SK-N-DZ (cell line): ENCODE results near the gene FGGY.
"Not testable (repeated sequence)": the region's sequence is repeated elsewhere in the genome, so short reads cannot be mapped to it uniquely, and the experiment has no call there.

Experiments
- DNase-seq: peaks from one replicate; pipeline ENCODE4 v3.0.0-alpha.2; 2015; ENCODE audit warnings: low spot score

Gene FGGY

DNA sequence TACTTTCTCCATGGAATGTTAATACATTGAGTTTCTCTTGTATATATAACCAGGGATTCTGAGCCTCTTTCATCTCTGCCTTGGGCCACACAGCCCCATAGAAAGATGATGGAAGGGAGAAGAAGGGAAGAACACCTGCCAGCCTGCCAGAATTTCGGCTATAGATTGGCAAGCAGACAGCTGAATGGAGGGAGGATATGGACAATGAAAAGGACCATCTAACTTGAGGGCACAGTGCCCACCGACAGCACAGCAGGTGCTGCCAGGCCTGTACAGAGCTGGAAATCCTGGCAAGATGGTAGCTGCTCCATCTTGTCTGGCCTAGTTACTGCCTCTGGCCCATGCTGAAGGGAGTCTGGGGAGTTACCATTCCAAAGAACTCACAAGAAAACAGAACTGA lies 244.3 kb downstream of the FGGY start:
- no peak for DNase-seq

DNA sequence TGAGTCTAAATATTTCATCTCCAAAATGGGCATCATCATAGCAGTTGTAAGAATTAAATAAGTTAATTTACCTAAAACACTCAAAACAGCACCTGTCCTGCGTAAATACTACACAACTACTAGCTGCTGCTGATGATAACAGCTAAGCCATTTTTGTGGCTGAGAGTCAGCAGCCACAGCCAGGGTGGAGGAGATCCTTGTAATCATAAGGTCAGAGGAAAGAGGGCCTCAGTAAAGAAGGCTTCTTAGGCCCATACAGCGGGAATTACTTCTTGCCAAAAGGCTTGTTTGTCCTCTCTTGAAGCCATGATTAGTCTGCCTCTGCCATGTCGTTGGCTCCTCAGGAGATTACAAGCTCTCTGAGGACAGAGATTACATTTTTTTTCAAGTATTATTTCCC lies 245.0 kb downstream of the FGGY start:
- no peak for DNase-seq

DNA sequence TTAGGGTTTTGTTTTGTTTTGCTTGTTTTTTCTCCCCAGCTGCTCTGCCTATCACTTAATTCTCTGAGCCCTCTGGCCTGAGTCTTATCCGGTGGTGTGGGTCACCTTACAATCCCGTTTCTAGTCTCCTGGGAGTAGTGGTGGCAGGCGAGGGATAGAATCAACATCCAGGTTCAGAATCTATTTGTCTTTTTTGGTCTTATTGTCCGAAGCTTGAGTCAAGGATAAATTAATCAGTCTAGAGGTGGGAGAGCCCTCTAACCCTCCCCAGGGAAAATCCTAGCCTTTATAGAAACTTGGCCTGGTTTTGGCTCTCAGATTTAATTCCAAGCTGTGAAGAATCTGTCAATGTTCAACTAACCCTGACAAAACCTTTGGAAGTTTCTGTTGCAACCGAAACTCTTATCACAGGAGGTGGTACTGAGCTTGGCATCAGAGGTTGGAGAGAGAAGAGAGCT lies 246.3 kb downstream of the FGGY start:
- no peak for DNase-seq

DNA sequence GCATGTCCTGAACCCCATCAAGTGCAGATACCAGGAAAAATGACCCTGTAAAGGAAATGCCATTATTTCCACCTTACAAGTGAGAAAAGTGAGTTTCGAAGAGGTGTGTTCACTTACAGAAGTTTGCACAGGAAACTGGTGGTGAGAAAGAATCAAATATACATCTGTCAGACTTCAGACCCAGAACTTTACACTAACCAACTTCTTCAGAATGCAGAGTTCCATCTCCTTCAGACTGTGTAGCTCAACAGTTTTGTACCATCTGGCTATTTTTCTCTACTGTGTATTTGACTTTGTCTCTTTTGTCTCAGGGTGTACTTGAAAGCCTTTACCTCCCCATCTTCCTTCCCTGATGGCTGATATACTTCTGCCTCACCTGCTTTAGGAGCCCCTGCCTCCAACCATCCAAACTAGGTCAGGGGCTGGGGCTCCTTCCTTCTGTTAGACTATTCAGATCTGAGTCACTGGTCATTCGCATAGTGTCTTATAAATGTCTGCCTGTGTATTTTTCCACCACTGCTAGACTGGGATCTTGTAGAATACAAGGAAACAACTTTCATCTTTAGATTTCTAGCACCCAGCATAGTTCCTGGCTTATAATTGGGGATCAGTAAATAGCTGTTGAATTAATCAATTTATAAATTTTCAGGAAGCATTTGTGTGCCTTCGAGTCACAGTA lies 247.9 kb downstream of the FGGY start:
- no peak for DNase-seq

DNA sequence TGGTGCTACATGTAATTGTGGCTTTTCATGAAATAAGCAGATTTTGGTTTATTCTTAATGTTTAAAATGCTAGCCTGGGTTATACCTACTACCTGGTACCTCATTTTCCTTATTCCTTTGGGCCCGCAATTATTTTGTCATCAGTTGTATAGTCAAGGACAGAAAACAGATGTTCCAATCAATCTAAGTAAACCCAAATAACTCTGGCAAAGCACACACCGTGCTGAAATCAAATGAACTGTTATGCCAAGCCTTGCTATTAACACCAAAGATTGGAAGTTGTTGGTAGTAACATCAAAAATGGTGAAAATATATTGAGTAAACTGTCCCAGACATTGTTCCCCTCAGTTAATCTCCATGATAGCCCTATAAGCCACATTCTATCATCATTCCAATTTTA lies 248.9 kb downstream of the FGGY start:
- no peak for DNase-seq

DNA sequence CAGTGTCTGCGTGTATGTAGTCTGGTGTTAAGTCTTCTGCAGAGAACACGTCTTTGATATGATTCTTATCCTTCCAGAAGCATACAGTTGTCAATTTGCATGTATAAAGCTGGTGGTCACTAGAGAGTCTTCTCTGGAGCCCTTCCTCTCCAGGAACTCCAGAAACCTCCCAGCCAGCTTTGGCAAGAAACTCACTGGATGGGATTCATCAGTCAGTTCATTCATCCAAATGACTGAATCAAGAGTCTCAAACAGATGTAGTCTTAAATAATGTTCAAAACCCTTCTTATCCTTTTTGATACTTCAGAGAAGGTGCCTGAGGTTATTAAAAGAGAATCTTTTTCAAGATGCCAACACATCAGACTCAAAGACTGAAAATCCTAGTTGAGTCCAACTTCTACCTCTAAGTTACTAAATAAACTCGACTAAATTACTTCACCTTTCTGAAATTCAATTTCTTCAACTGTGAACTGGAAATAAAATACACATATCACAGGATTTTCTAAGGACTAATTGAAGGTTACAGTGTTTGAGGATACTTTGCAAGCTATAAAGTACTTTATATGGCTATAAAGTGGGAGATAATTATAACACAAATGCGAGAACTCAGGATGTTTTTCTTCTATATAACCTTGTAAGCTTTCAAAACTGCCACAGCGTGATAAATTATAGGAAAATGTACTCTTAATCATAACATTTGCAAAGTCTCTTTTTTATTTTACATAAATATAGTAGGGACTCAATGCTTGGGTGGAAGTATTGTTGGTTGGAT lies 252.4 kb downstream of the FGGY start:
- no peak for DNase-seq

DNA sequence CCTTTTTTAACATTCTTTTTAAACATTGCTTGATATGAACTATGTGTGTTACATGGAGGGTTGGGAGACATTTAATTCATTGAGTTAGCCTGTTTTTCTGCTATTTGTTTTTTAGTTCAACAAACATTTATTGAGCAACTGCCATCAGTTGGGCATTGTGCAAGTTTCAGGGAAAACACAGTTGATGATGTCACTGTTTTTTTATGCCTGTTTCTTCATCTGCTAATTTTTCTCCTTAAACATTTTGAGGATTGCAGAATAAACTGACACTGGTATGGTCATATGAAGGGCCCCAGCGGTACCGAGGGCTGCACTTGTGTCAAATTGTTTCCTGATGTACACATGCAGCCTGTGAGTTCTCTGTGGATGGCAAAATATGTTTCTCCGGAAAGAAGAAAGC lies 253.0 kb downstream of the FGGY start:
- DNase-seq, result no peak

DNA sequence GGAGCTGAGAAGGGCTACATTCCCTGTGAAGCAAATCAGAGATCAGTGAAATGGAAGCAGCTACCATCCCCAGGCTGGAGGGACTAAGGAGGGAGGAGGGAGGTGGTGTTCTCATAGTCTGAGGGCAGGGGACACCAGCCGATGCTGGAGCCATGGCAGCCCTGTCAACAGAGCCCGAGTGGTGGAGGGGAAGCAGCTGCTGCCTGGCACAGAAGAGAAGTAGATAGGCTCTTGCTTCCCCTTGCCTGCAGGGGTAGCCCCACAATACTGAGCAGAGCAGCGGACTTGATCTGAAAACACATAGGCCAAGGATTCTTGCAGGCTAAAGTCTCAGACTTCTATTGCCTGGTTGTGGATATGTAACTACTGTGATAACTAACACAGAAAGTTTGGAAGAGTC lies 255.1 kb downstream of the FGGY start:
- no peak for DNase-seq

DNA sequence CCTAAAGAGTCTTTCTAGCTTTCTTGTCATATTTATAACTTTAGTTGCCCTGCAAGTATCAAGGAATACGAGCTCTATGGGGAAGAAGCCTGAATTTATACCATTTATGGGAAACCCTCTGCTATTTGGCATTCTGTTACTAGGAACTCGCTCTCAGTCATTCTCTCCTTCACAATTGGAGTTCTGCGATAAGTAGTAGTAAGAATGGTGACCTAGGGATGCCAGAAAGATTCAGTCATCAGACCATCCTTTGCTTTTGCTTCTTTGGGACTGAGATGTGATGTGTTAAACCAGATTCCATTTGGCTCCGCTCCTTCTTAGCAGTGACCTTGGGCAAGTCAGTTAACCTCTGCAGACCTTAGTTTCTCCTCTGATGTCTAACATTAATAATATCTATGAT lies 256.5 kb downstream of the FGGY start:
- DNase-seq, result no peak

DNA sequence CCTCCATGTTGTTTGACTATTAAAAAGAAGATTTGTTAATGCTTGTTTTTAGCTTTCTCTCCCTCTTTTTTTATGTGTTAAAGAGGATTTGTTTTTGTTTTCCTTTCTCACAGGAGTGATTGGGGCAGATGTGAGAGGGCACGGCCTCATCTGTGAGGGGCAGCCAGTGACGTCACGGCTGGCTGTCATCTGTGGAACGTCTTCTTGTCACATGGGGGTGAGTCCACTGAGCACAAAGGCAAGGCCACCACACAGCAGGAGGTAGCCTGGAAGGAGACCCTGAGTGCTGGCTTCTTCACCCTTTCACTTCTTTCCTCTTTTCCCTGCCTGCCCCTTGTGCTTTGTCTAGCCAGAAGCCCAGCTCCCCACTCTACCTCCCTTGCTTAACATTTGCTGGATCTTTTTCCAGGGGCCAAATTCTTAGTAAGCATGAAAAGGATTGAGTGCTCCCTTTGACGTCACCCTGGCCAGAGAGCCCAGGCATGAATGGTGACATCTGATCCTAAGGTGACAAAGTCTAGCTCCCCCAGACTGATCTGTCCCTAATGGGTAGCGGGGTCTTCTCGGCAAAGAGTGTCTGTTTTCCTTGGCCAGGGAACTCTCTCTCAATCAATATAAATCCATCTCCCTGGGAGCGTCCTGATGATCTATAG lies 257.2 kb downstream of the FGGY start:
- DNase-seq, result peak; percentile 60

DNA sequence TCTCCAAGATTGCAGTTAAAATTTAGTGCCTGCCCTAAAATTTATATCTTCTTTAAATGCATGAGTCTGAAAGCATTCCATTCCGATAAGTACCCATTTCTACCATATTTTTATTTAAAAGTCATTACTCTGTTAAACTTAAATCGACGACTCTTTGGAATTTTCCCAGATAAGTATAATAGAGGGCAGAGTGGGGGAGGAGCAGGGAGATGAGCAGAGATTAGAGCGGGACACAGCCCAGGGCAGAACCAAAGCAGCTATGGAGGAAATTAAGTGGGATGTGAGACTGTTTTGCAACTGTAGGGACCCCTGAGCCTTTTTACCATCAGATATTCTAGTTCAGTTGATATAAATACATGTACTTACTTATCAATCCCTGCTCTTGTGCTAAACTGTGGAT lies 257.9 kb downstream of the FGGY start:
- DNase-seq, result peak; percentile 28

DNA sequence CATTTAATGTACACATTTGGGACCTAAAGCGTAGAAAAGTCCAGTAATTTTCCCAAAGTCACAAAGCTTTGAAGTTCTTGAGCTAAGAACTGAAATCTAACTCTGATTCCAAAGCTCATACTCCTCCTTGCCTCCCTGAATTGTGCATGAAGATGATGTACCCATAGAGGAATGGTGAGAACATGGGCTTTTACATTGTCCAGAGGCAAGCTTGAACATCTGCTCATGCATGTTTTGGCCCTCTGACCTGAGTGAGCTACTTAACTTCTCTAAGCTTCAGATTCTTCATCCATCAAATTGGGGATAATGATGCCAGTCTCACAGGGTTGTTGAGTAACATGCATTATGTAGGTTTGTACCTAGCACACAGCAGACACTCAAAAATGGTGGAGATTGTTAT lies 259.5 kb downstream of the FGGY start:
- no peak for DNase-seq

DNA sequence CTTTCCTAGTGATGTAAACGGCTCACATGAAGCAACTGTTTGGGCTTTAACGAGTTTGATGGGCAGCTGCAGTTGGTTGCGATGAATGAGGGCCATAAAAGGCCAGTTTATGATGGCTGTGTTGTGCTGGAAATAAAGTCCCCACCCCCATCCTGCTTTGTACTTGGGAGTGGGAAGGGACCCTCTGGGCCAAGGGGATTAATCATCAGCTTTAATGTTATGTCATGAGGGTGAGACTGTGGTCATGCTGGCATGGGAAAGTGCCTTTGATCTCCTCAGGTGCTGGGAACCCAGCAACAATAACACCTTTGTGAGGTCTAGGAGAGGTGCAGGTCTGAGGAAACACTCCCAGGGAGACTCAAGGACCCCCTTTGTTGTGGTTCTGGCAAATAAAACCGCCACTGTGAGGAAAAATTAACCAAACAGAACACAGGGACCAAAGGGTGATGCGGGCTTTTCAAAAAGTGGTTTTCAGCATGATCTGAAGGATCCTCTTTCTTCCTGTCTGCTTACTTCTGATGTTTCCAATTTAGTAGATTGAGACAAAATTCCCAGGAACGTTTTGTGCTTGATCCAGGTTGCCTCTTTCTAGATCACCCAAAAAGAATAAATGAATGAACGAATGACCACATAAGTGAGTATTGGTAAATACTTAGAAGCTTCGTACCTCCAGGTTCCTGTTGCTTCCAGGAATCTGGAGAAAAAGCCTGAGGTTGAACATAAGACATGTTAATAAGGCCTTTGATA lies 260.1 kb downstream of the FGGY start:
- no peak for DNase-seq

DNA sequence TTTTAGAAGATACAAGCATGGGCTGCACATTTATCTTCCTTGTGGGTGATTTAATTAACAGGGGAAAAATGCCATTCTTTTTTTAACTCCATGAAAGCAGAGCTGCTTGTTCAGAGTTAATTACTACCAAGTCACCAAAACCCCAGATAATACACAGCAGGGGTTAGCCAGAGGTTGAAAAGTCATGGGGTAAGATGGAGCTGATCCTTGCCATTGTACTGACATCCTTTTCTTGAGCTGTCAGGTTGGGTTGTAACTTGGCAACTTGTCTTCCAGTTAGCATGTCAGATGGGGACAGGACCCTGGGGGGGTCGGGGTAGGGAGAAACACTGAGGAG lies 260.6 kb downstream of the FGGY start:
- DNase-seq, result peak; percentile 60

DNA sequence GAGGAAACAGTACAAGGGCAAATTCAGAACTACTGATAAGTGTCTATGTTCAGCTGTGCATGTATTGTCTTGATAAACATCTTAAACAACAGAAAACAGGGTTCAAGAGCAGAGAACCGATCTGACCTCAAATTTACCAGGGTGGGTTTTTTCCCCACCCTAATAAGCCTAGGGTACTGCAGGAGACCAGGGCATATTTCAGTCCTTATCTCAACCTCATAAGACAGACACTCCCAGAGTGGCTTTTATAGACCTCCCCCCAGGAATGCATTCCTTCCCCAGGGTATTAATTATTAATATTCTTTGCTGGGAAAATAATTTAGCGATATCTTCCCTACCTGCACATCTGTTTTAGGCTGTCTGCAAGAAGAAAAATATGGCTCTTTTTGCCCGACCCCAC lies 261.7 kb downstream of the FGGY start:
- not testable (repeated sequence) for DNase-seq

DNA sequence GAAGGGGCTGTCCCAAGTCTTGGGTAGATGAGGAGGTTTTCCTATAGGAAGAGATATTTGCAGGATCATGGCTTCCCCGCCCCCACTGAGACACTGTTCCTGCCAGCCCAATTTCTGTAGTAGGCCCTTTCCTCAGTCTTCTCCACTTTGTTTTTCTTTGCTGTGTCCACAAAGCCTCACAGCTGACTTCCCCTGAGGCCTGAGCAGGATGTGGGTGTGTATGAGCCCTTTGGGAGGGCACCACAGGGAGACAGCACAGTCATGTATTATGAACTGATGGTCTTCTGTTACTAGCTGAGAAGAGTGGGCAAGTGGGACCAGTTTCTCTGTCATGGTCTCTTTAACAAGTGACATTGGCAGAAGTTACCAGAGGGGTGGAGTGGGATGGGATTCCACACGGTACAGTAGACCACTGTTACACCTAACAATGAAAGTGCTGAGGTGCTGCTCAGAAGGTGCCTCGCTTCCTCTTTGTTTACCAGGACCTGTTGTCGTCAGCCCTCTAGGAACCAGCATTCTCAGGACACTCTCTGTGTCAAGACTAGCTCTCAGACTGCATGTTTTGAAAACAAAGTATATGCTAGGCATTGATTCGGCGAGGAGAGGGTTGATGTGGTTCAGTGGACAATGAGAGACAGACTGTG lies 264.0 kb downstream of the FGGY start:
- DNase-seq, result no peak

DNA sequence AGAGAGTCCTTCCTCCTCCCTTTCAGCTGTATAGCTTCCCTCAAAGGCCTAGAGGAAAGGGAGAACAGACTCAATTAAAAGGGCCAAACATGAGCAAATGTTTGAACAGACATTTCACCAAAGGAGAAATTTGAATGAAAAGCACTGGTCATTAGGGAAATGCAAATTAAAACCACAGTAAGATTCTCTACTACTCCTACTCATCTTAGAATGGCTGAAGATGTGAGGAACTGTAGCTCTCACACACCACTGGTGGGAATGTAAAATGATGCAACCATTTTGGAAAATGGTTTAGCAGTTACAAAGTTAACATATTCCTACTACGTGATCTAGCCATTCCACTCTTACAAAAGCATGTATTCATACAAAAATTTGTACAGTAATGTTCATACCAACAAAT lies 264.9 kb downstream of the FGGY start:
- no peak for DNase-seq

DNA sequence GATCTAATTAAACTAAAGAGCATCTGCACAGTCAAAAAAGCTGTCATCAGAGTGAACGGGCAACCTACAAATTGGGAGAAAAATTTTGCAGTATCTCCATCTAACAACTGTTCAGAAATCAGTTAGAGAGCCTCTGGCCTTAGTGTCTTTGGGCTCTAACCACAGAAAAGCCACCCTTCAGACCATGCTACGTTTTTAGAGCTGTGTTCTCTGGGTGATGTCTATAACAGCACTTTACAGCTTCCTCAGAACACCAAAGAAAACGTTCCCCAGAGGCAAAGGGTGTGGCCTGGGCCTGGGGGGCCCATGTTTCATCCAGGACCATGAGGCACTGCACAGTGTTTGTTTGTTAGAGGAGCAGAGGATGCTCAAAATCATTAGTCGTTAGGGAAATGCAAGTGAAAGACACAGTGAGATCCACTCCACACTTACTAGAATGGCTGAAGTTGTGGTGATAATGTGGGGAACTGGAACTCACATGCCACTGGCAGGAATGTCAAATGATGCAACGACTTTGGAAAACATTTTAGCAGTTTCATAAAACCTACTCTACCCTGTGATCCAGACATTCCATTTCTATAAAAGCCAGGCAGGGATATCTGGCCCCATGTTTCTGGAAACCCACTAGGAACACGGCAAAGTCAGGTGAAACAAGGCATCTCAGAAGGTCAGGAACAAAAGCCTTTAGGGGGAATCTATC lies 267.4 kb downstream of the FGGY start:
- DNase-seq, result no peak

DNA sequence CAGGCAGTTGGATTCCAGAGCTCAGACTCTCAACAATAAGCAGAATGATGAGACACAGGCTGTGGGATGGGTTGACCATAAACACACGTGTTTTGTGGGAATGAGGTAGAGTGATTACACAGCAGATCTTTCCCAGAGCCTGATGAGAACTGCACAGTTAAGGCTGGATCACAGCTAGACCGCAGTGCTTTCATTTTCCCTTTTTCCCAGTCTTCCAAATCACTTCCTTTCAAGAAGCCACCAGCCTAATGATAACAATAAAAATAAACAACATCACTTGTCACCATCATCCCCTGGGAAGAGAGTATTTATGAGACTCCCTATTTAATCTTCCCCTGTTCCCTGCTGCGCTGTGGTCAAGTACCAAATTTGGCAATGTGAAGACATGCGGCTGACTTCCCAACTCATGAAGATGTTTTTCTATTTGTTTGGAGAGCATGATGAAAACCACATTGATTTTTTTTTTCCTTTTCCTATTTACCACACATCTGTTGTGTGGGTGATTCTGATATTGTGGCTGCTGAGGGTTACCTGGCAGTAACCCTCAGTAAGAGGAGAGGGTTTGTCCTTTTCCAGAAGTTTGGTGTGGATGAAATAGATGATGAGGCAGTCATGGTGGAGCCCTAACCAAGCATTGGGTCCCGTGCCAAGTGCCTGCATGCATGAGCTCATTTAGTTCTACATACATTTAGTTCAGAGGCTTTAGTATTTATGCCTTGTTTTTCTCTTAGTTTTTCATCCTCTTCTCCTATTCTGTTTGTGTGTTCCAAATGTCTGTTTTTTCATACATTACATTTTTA lies 268.9 kb downstream of the FGGY start:
- no peak for DNase-seq
